ENCODE results near the gene AMBRA1.

The AMBRA1 gene

GRCh38 chr11:46632502-46632901, 38.7 kb upstream of the AMBRA1 start:
- H3K4me3 ChIP-seq (ENCODE audit: low read depth in 1 of 2, low read length in 2 of 2) = no peak overlapping the region
- no peaks in the 10 kb centered on the region for H3K9me3 ChIP-seq (ENCODE audit: low read length)
- no peaks in the 10 kb centered on the region for H3K4me1 ChIP-seq (ENCODE audit: insufficient read depth, low read length)
- H3K36me3 ChIP-seq (ENCODE audit: insufficient read depth, low read length) = peaks cover 18% of the 10 kb centered on the region
- H3K9ac ChIP-seq (ENCODE audit: low read length) = no peak overlapping the region
- no peaks in the 10 kb centered on the region for H3K27me3 ChIP-seq (ENCODE audit: control insufficient read depth in 1 of 2, insufficient read depth in 2 of 2, low read length in 2 of 2)
- H3K27ac ChIP-seq (ENCODE audit: low read depth, low read length) = no peak overlapping the region

GRCh38 chr11:46631676-46632075, 37.9 kb upstream of the AMBRA1 start:
- Histone ChIP-seq H3K27ac (ENCODE audit: low read depth, low read length) (no peak overlapping the region), H3K4me3 (ENCODE audit: low read depth in 1 of 2, low read length in 2 of 2) (no peak overlapping the region), H3K36me3 (ENCODE audit: insufficient read depth, low read length) (peaks cover 18% of the 10 kb centered on the region), H3K27me3 (ENCODE audit: control insufficient read depth in 1 of 2, insufficient read depth in 2 of 2, low read length in 2 of 2) (no peaks in the 10 kb centered on the region), H3K9me3 (ENCODE audit: low read length) (no peaks in the 10 kb centered on the region), H3K9ac (ENCODE audit: low read length) (no peak overlapping the region), H3K4me1 (ENCODE audit: insufficient read depth, low read length) (no peaks in the 10 kb centered on the region)

- no peak overlapping the region for H3K4me3 ChIP-seq (ENCODE audit: low read depth in 1 of 2, low read length in 2 of 2)
- H3K9me3 ChIP-seq (ENCODE audit: low read length) = no peaks in the 10 kb centered on the region
- no peak overlapping the region for H3K27ac ChIP-seq (ENCODE audit: low read depth, low read length)
- H3K27me3 ChIP-seq (ENCODE audit: control insufficient read depth in 1 of 2, insufficient read depth in 2 of 2, low read length in 2 of 2) = no peaks in the 10 kb centered on the region
- no peak overlapping the region for H3K9ac ChIP-seq (ENCODE audit: low read length)
- peaks cover 23% of the 10 kb centered on the region for H3K36me3 ChIP-seq (ENCODE audit: insufficient read depth, low read length)
- no peaks in the 10 kb centered on the region for H3K4me1 ChIP-seq (ENCODE audit: insufficient read depth, low read length)
Measured at GRCh38 chr11:46630237-46630636, 36.4 kb upstream of the AMBRA1 start.

GRCh38 chr11:46628961-46629360, 35.1 kb upstream of the AMBRA1 start:
- no peak overlapping the region for H3K9ac ChIP-seq (ENCODE audit: low read length)
- H3K9me3 ChIP-seq (ENCODE audit: low read length) = no peaks in the 10 kb centered on the region
- no peak overlapping the region for H3K4me3 ChIP-seq (ENCODE audit: low read depth in 1 of 2, low read length in 2 of 2)
- H3K4me1 ChIP-seq (ENCODE audit: insufficient read depth, low read length) = no peaks in the 10 kb centered on the region
- H3K27me3 ChIP-seq (ENCODE audit: control insufficient read depth in 1 of 2, insufficient read depth in 2 of 2, low read length in 2 of 2) = no peaks in the 10 kb centered on the region
- no peak overlapping the region for H3K27ac ChIP-seq (ENCODE audit: low read depth, low read length)
- peaks cover 27% of the 10 kb centered on the region for H3K36me3 ChIP-seq (ENCODE audit: insufficient read depth, low read length)

GRCh38 chr11:46625406-46625805, 31.6 kb upstream of the AMBRA1 start:
- no peaks in the 10 kb centered on the region for H3K4me1 ChIP-seq (ENCODE audit: insufficient read depth, low read length)
- no peaks in the 10 kb centered on the region for H3K9me3 ChIP-seq (ENCODE audit: low read length)
- no peak overlapping the region for H3K9ac ChIP-seq (ENCODE audit: low read length)
- H3K4me3 ChIP-seq (ENCODE audit: low read depth in 1 of 2, low read length in 2 of 2) = no peak overlapping the region
- no peaks in the 10 kb centered on the region for H3K27me3 ChIP-seq (ENCODE audit: control insufficient read depth in 1 of 2, insufficient read depth in 2 of 2, low read length in 2 of 2)
- H3K36me3 ChIP-seq (ENCODE audit: insufficient read depth, low read length) = peaks cover 27% of the 10 kb centered on the region
- H3K27ac ChIP-seq (ENCODE audit: low read depth, low read length) = no peak overlapping the region

GRCh38 chr11:46618837-46619236, 25.0 kb upstream of the AMBRA1 start:
- Histone ChIP-seq H3K9ac (ENCODE audit: low read length) (no peak overlapping the region), H3K4me3 (ENCODE audit: low read depth in 1 of 2, low read length in 2 of 2) (no peak overlapping the region), H3K36me3 (ENCODE audit: insufficient read depth, low read length) (peaks cover 6% of the 10 kb centered on the region), H3K9me3 (ENCODE audit: low read length) (no peaks in the 10 kb centered on the region), H3K27me3 (ENCODE audit: control insufficient read depth in 1 of 2, insufficient read depth in 2 of 2, low read length in 2 of 2) (no peaks in the 10 kb centered on the region), H3K27ac (ENCODE audit: low read depth, low read length) (no peak overlapping the region), H3K4me1 (ENCODE audit: insufficient read depth, low read length) (peaks cover 19% of the 10 kb centered on the region)

GRCh38 chr11:46617972-46618314, 24.1 kb upstream of the AMBRA1 start:
- Histone ChIP-seq H3K9me3 (ENCODE audit: low read length) (no peaks in the 10 kb centered on the region), H3K4me1 (ENCODE audit: insufficient read depth, low read length) (peaks cover 19% of the 10 kb centered on the region), H3K4me3 (ENCODE audit: low read depth in 1 of 2, low read length in 2 of 2) (peak overlapping the region; percentile 97 to 98), H3K9ac (ENCODE audit: low read length) (peak overlapping the region; percentile 84), H3K27me3 (ENCODE audit: control insufficient read depth in 1 of 2, insufficient read depth in 2 of 2, low read length in 2 of 2) (no peaks in the 10 kb centered on the region), H3K27ac (ENCODE audit: low read depth, low read length) (peak overlapping the region; percentile 92), H3K36me3 (ENCODE audit: insufficient read depth, low read length) (peaks cover 6% of the 10 kb centered on the region)

- Histone ChIP-seq H3K36me3 (ENCODE audit: insufficient read depth, low read length) (peaks cover 6% of the 10 kb centered on the region), H3K27me3 (ENCODE audit: control insufficient read depth in 1 of 2, insufficient read depth in 2 of 2, low read length in 2 of 2) (no peaks in the 10 kb centered on the region), H3K4me3 (ENCODE audit: low read depth in 1 of 2, low read length in 2 of 2) (peak within 1 kb of the TSS; percentile 97 to 98), H3K4me1 (ENCODE audit: insufficient read depth, low read length) (peaks cover 19% of the 10 kb centered on the region), H3K27ac (ENCODE audit: low read depth, low read length) (peak within 1 kb of the TSS; percentile 92), H3K9ac (ENCODE audit: low read length) (peak within 1 kb of the TSS; percentile 84), H3K9me3 (ENCODE audit: low read length) (no peaks in the 10 kb centered on the region)
Measured at GRCh38 chr11:46617134-46617971, 23.5 kb upstream of the AMBRA1 start, which contains the start of the genes ATG13 and HARBI1. TSS of gene ATG13 (plus strand) at chr11:46617553. CDS start at chr11:46644292, 26,739 bp downstream. TSS of gene HARBI1 (minus strand) at chr11:46617227. CDS start at chr11:46616237, 990 bp downstream.

GRCh38 chr11:46616551-46617133, 22.8 kb upstream of the AMBRA1 start:
- Histone ChIP-seq H3K9ac (ENCODE audit: low read length) (peak overlapping the region; percentile 36), H3K4me1 (ENCODE audit: insufficient read depth, low read length) (peaks cover 19% of the 10 kb centered on the region)

GRCh38 chr11:46615756-46616155, 21.9 kb upstream of the AMBRA1 start:
- Histone ChIP-seq H3K27ac (ENCODE audit: low read depth, low read length) (no peak overlapping the region), H3K9ac (ENCODE audit: low read length) (no peak overlapping the region), H3K9me3 (ENCODE audit: low read length) (no peaks in the 10 kb centered on the region), H3K4me1 (ENCODE audit: insufficient read depth, low read length) (peaks cover 19% of the 10 kb centered on the region), H3K36me3 (ENCODE audit: insufficient read depth, low read length) (no peaks in the 10 kb centered on the region), H3K27me3 (ENCODE audit: control insufficient read depth in 1 of 2, insufficient read depth in 2 of 2, low read length in 2 of 2) (no peaks in the 10 kb centered on the region), H3K4me3 (ENCODE audit: low read depth in 1 of 2, low read length in 2 of 2) (no peak overlapping the region)

More at GRCh38 chr11:46616551-46617133, 22.8 kb upstream of the AMBRA1 start:
- Histone ChIP-seq H3K36me3 (ENCODE audit: insufficient read depth, low read length) (peaks cover 6% of the 10 kb centered on the region), H3K27ac (ENCODE audit: low read depth, low read length) (peak overlapping the region; percentile 62), H3K9me3 (ENCODE audit: low read length) (no peaks in the 10 kb centered on the region), H3K27me3 (ENCODE audit: control insufficient read depth in 1 of 2, insufficient read depth in 2 of 2, low read length in 2 of 2) (no peaks in the 10 kb centered on the region), H3K4me3 (ENCODE audit: low read depth in 1 of 2, low read length in 2 of 2) (peak overlapping the region; percentile 97 to 98)

GRCh38 chr11:46612326-46612725, 18.5 kb upstream of the AMBRA1 start:
- H3K4me3 ChIP-seq (ENCODE audit: low read depth in 1 of 2, low read length in 2 of 2) = no peak overlapping the region
- H3K27me3 ChIP-seq (ENCODE audit: control insufficient read depth in 1 of 2, insufficient read depth in 2 of 2, low read length in 2 of 2) = no peaks in the 10 kb centered on the region
- no peak overlapping the region for H3K9ac ChIP-seq (ENCODE audit: low read length)
- H3K27ac ChIP-seq (ENCODE audit: low read depth, low read length) = no peak overlapping the region
- H3K9me3 ChIP-seq (ENCODE audit: low read length) = no peaks in the 10 kb centered on the region
- no peaks in the 10 kb centered on the region for H3K36me3 ChIP-seq (ENCODE audit: insufficient read depth, low read length)
- H3K4me1 ChIP-seq (ENCODE audit: insufficient read depth, low read length) = peaks cover 7% of the 10 kb centered on the region

All from muscle layer of colon (tissue), 2 donors.